Measurements from ENCODE around the gene USE1.

- TF ChIP-seq EZH2 (IDR thresholded peaks at IDR 0.05) (no peak), POLR2AphosphoS5 (IDR thresholded peaks at IDR 0.05; ENCODE audit: borderline replicate concordance, low read depth, low read length) (no peak)
Observed at GRCh38 chr19:17243830-17244617, 28.9 kb downstream of the USE1 start.
